Thyroid gland (tissue), 4 donors: Measurements from ENCODE around the gene CYB5R4. TPM values are rescaled to one million over a fixed set of nuclear protein-coding genes. Genes with fewer than 3 reads are reported as not detected.
"Not testable (repeated sequence)": the region's sequence is repeated elsewhere in the genome, so short reads cannot be mapped to it uniquely, and the experiment has no call there.

Experiments
- DNase-seq, 2 donors: peaks; one replicate each; pipeline ENCODE4 v3.0.0-alpha.2; 2019
- H3K27ac ChIP-seq, 3 donors: fragments of 200-600 bp; sonication (generic); 1 replicate in 2 of 3; 2 replicates in 1 of 3; pipeline ENCODE4 v1.5.1; 2016 to 2019; ENCODE audit warnings: mild to moderate bottlenecking in 1 of 3, moderate library complexity in 1 of 3
- H3K27me3 ChIP-seq: fragments of 200-600 bp; sonication (generic); one replicate; pipeline ENCODE4 v1.5.1; 2019
- H3K36me3 ChIP-seq, 2 donors: fragments of 200-600 bp; sonication (generic); one replicate each; pipeline ENCODE4 v1.5.1; 2016 to 2019
- H3K4me1 ChIP-seq, 2 donors: fragments of 200-600 bp; sonication (generic); one replicate each; pipeline ENCODE4 v1.5.1; 2017 to 2019
- H3K4me3 ChIP-seq, 3 donors: fragments of 200-600 bp; sonication (generic); replicated peaks in 1 of 3; 1 replicate in 2 of 3; 2 replicates in 1 of 3; pipeline ENCODE4 v1.5.1; 2016; ENCODE audit warnings: mild to moderate bottlenecking in 1 of 3
- H3K9me3 ChIP-seq: fragments of 200-600 bp; sonication (generic); one replicate; pipeline ENCODE4 v1.5.1; 2017
- POLR2A ChIP-seq, 2 donors: fragments of 450-650 bp; IDR thresholded peaks; one replicate each; pipeline ENCODE4 v1.6.1; 2017; ENCODE audit warnings: antibody characterized with exemption in 2 of 2, mild to moderate bottlenecking in 2 of 2, moderate library complexity in 1 of 2
- WGBS, 2 donors: methylation state at CpG; one replicate each; pipeline ENCODE4 v1.1.5; 2017; 5-methylcytosine and 5-hydroxymethylcytosine counted together
- intact Hi-C: fragments of 100-400 bp; cut with DNase I; formaldehyde crosslinking; loops from one replicate; pipeline ENCODE4 v1.15.1; 2023
- total RNA-seq, 4 donors: library from RNA; depleted of rRNA; stranded (reverse); fragments of >200 nt; gene quantifications; one replicate each; pipeline ENCODE4 v1.2.3, GENCODE V29; 2016
- TF ChIP-seq, protein P1 (sequence below), 6 experiments: fragments of 200-600 bp in 3 of 6; fragments of 450-650 bp in 3 of 6; sonication (generic) in 3 of 6; IDR thresholded peaks; one replicate each; pipeline ENCODE4 v1.5.1; 2016 to 2019; ENCODE audit warnings: antibody characterized with exemption in 6 of 6, mild to moderate bottlenecking in 2 of 6, inconsistent platforms in 1 of 6, moderate library complexity in 1 of 6

The CYB5R4 gene
- total RNA-seq, 4 donors from 2014 or later: 6.4 to 12.5 (median 9.0) TPM

DNA sequence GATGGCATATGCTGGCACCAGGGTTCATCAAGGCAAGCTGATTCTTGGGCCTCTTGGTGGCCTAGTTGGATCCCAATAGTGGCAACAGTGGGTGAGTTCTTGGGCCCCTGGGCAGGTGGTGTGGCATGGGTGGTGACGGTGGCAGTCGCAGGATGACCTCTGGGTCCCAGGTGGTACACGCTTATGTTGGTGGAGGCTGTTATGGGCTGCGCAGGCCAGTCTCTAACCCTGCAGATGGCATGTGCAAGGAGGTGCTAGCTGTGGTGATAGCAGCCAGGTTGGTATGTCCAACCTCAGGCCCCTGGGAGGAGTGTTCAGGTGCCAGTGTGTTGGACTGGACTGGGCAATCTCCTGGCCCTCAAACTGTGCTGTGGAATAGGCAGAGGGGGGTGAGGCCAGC is 46.2 kb downstream of the CYB5R4 start:
- intact Hi-C loops: no loop called here
- Histone ChIP-seq H3K4me3 (no peak overlapping the region), H3K36me3 (no peaks in the 10 kb centered on the region), H3K27me3 (no peaks in the 10 kb centered on the region), H3K9me3 (no peaks in the 10 kb centered on the region), H3K27ac (no peak overlapping the region), H3K4me1 (no peaks in the 10 kb centered on the region)
- no peak for DNase-seq
- WGBS, 2 donors: 93% methylated on average over 4 of the region's 4 CpGs; no CpG with 5 or more reads in 1 of the 2 donors
- TF ChIP-seq, protein P1, sequence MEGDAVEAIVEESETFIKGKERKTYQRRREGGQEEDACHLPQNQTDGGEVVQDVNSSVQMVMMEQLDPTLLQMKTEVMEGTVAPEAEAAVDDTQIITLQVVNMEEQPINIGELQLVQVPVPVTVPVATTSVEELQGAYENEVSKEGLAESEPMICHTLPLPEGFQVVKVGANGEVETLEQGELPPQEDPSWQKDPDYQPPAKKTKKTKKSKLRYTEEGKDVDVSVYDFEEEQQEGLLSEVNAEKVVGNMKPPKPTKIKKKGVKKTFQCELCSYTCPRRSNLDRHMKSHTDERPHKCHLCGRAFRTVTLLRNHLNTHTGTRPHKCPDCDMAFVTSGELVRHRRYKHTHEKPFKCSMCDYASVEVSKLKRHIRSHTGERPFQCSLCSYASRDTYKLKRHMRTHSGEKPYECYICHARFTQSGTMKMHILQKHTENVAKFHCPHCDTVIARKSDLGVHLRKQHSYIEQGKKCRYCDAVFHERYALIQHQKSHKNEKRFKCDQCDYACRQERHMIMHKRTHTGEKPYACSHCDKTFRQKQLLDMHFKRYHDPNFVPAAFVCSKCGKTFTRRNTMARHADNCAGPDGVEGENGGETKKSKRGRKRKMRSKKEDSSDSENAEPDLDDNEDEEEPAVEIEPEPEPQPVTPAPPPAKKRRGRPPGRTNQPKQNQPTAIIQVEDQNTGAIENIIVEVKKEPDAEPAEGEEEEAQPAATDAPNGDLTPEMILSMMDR (IDR thresholded peaks at IDR 0.05): no peak
- no peak for TF ChIP-seq POLR2A (IDR thresholded peaks at IDR 0.05)

DNA sequence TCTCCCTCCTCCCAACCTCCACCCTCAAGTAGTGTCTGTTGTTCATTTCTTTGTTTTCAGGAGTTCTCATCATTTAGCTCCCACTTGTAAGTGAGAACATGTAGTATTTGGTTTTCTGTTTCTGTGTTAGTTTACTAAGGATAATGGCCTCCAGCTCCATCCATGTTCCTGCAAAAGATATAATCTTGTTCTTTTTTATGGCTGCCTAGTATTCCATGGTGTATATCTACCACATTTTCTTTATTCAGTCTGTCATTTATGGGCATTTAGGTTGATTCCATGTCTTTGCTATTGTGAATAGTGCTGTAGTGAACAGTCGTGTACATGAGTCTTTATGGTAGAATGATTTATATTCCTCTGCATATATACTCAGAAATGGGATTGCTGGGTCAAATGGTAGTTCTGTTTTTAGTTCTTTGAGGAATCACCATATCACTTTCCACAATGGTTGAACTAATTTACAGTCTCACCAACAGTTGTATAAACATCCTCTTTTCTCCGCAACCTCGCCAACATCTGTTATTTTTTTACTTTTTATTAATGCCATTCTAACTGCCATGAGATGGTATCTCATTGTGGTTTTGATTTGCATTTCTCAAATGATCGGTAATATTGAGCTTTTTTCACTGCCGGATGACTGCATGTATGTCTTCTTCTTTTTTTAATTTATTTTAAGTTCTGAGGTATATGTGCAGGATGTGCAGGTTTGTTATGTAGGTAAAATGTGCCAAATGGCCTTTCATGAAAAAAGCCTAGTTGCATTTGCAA is 48.3 kb downstream of the CYB5R4 start:
- H3K9me3 ChIP-seq, H3K27ac ChIP-seq, H3K27me3 ChIP-seq, H3K4me1 ChIP-seq, intact Hi-C loops, H3K4me3 ChIP-seq, H3K36me3 ChIP-seq, DNase-seq: not testable (repeated sequence)
- 92 to 98% methylated on average over 5 of the region's 5 CpGs for WGBS, 2 donors

DNA sequence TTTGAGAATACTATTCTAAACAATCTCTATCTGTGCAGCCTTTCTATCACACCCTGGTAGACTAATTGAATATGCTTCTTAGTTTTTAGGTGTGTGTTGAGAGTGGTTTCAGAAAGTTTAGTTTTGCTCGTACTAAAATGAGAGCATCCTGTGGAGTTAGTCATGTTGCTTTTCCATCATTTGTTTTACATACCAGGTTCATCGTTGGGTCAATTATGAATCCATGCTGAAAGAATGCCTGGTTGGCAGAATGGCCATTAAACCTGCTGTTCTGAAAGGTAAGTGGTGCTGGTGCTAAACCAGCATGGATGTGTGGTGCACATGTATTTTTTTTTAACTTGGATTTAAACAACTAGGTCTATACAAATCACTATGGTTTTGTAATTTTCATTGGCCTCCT is 49.3 kb downstream of the CYB5R4 start:
- H3K9me3 ChIP-seq: no peaks in the 10 kb centered on the region
- no peak for TF ChIP-seq POLR2A (IDR thresholded peaks at IDR 0.05)
- TF ChIP-seq, protein P1 (IDR thresholded peaks at IDR 0.05): no peak
- no peak overlapping the region for H3K4me3 ChIP-seq
- WGBS, 2 donors: 86 to 87% methylated on average over 2 of the region's 2 CpGs
- H3K36me3 ChIP-seq: no peaks in the 10 kb centered on the region
- H3K4me1 ChIP-seq: no peaks in the 10 kb centered on the region
- no peak for DNase-seq
- H3K27me3 ChIP-seq: no peaks in the 10 kb centered on the region
- intact Hi-C loops: no loop called here
- no peak overlapping the region for H3K27ac ChIP-seq

DNA sequence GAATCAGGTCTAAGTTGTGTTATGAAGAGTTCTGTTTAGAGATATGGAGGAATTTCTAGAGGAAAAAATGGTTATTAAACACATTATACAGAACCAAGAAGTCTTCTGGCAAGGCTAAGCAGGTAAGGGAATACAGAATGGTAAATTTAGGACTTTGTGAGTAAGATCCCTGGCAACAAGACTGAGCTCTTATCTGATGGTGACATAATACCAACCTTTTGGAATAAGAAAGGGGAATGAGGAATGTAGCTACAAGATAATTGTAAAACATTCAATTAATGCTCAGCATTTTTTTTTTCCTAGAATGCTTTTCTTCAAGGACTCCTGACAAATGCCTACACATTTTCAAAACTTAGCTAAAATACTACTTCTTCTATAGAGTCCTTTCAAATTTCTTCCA is 51.8 kb downstream of the CYB5R4 start:
- no peaks in the 10 kb centered on the region for H3K36me3 ChIP-seq
- no peaks in the 10 kb centered on the region for H3K9me3 ChIP-seq
- intact Hi-C loops: no loop called here
- no peaks in the 10 kb centered on the region for H3K4me1 ChIP-seq
- TF ChIP-seq POLR2A (IDR thresholded peaks at IDR 0.05): no peak
- TF ChIP-seq, protein P1 (IDR thresholded peaks at IDR 0.05): no peak
- H3K27me3 ChIP-seq: no peaks in the 10 kb centered on the region
- no peak overlapping the region for H3K27ac ChIP-seq
- no peak overlapping the region for H3K4me3 ChIP-seq
- no peak for DNase-seq

DNA sequence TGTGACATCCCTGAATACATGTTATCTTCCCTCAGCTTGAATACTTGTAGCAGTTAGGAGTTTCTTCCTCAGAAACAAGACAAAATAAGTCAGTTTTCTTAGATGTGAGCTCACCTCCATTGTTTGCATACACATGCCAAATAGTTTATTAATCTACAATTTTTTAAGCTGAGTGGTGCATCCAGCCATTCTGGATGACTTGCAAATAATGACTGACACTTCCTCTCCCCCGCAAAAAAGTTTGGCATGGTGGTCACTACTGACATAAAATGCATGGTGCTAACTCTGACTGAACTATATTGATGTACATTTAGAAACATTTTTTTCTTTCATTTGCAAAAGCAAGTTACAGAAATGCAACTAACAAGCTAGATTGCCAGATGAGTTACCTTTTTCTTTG is 55.5 kb downstream of the CYB5R4 start:
- 85 to 88% methylated on average over 1 of the region's 1 CpG for WGBS, 2 donors
- no peaks in the 10 kb centered on the region for H3K36me3 ChIP-seq
- H3K27me3 ChIP-seq: no peaks in the 10 kb centered on the region
- no peaks in the 10 kb centered on the region for H3K4me1 ChIP-seq
- TF ChIP-seq, protein P1 (IDR thresholded peaks at IDR 0.05): no peak
- TF ChIP-seq POLR2A (IDR thresholded peaks at IDR 0.05): no peak
- intact Hi-C loops: no loop called here
- H3K9me3 ChIP-seq: no peaks in the 10 kb centered on the region
- no peak for DNase-seq
- no peak overlapping the region for H3K4me3 ChIP-seq
- H3K27ac ChIP-seq: no peak overlapping the region
